ENCODE measurements around the gene OASL. TPM values are rescaled to one million over a fixed set of nuclear protein-coding genes. Genes with fewer than 3 reads are reported as not detected.

Gene OASL
- total RNA-seq, 1 donor from 2014 or later: 0.58 TPM

DNA sequence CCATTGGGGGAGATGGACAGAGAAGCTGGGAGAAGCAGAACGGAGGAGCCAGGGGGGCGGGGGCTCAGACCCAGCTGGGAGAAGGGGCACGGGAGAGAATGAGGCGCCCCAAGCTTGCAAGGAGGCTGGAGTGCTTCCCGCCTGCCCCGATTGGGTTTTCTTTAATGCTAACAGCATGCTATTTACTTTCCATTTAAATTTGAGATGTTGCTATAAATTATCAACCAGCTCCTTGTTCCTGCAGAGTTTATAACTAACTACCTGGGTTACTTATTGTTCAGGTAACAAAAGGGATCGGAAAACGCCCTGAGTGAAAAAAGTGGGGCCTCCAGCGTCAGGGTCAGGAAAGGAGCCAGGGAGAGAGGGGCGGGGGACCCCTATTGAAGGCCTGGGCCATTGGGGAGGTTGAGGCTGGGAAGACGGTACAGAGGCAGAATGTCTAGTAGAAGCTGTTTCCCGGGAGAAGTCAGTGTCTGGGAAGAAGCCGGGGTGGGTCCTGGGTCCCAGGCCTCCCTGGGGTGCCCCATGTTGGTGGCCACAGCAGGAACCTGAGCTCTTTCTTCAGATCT is 58.2 kb downstream of the OASL start:
- no peak for TF ChIP-seq CTCF (IDR thresholded peaks at IDR 0.05; ENCODE audit: insufficient read depth, low read length, poor library complexity, severe bottlenecking)
- H3K36me3 ChIP-seq (ENCODE audit: control insufficient read depth, insufficient read depth, low read length): no peaks in the 10 kb centered on the region
- H3K4me3 ChIP-seq (ENCODE audit: low read depth, low read length): peak overlapping the region; percentile 16
- H3K27me3 ChIP-seq (ENCODE audit: control insufficient read depth, insufficient read depth, low read length): no peaks in the 10 kb centered on the region
- no peak for DNase-seq (ENCODE audit: low read depth)

DNA sequence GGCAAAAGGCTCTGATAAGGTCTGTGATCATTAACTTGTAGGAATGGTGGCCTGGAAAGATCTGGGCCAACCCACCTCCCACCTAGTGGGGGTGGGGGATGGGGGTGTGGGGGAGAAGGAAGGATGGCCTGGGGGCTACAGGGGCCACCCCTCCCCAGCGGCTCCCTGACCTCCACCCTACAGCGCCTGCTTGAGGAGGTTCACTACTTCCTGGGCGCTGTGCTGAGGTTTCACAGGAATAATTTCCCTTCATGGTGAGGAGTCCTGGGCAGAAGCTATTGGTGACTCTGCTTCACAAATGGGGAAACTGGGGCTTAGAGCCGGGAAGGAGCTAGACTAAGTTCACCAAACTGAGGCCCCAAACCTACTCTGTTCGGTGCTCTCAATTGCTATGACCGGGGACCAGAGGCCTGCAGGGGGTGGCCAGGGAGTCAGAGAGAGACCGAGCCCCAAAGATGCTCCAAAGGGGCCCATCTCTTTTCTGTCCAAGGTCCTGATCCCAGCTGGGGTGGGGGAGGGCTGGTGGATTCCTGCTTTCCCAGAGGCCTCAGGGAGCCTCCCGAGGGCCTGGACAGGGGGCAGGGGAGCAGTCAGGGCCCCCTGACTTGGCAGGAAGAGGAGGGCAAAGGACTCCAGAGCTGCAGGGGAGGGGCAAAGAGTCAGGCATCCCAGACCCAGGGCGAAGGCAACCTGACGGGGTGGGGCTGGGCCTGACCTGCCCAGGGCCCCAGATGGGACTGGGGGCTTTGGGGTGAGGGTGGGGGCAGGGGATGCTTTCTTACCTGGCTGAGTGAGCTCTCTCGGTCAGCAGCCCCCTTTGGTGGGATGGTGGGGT is 59.0 kb downstream of the OASL start:
- Histone ChIP-seq H3K36me3 (ENCODE audit: control insufficient read depth, insufficient read depth, low read length) (no peaks in the 10 kb centered on the region), H3K27me3 (ENCODE audit: control insufficient read depth, insufficient read depth, low read length) (no peaks in the 10 kb centered on the region), H3K4me3 (ENCODE audit: low read depth, low read length) (peak overlapping the region; percentile 16)
- no peak for DNase-seq (ENCODE audit: low read depth)
- no peak for TF ChIP-seq CTCF (IDR thresholded peaks at IDR 0.05; ENCODE audit: insufficient read depth, low read length, poor library complexity, severe bottlenecking)

- H3K36me3 ChIP-seq (ENCODE audit: control insufficient read depth, insufficient read depth, low read length): no peaks in the 10 kb centered on the region
- peak overlapping the region; percentile 19 for H3K4me3 ChIP-seq (ENCODE audit: low read depth, low read length)
- DNase-seq (ENCODE audit: low read depth): no peak
- H3K27me3 ChIP-seq (ENCODE audit: control insufficient read depth, insufficient read depth, low read length): no peaks in the 10 kb centered on the region
- no peak for TF ChIP-seq CTCF (IDR thresholded peaks at IDR 0.05; ENCODE audit: insufficient read depth, low read length, poor library complexity, severe bottlenecking)
Observed at GRCh38 chr12:120979220-120979861, 59.7 kb downstream of the OASL start.

- no peak for DNase-seq (ENCODE audit: low read depth)
- TF ChIP-seq CTCF (IDR thresholded peaks at IDR 0.05; ENCODE audit: insufficient read depth, low read length, poor library complexity, severe bottlenecking): no peak
- no peaks in the 10 kb centered on the region for H3K36me3 ChIP-seq (ENCODE audit: control insufficient read depth, insufficient read depth, low read length)
- peak within 1 kb of the TSS; percentile 19 for H3K4me3 ChIP-seq (ENCODE audit: low read depth, low read length)
- H3K27me3 ChIP-seq (ENCODE audit: control insufficient read depth, insufficient read depth, low read length): no peaks in the 10 kb centered on the region
Observed at GRCh38 chr12:120978296-120979219, 60.5 kb downstream of the OASL start, which contains the start of gene HNF1A. Gene HNF1A, plus strand, starts transcription at chr12:120978543. Its CDS starts 226 bp downstream, at chr12:120978769.

- no peak overlapping the region for H3K4me3 ChIP-seq (ENCODE audit: low read depth, low read length)
- no peak for TF ChIP-seq CTCF (IDR thresholded peaks at IDR 0.05; ENCODE audit: insufficient read depth, low read length, poor library complexity, severe bottlenecking)
Observed at GRCh38 chr12:120977531-120978295, 61.3 kb downstream of the OASL start.

More at GRCh38 chr12:120977531-120978295, 61.3 kb downstream of the OASL start:
- no peaks in the 10 kb centered on the region for H3K36me3 ChIP-seq (ENCODE audit: control insufficient read depth, insufficient read depth, low read length)
- H3K27me3 ChIP-seq (ENCODE audit: control insufficient read depth, insufficient read depth, low read length): no peaks in the 10 kb centered on the region
- no peak for DNase-seq (ENCODE audit: low read depth)

Data from kidney epithelial cell (primary cell).